ENCODE results near the gene FOXK1.

Gene FOXK1

DNA sequence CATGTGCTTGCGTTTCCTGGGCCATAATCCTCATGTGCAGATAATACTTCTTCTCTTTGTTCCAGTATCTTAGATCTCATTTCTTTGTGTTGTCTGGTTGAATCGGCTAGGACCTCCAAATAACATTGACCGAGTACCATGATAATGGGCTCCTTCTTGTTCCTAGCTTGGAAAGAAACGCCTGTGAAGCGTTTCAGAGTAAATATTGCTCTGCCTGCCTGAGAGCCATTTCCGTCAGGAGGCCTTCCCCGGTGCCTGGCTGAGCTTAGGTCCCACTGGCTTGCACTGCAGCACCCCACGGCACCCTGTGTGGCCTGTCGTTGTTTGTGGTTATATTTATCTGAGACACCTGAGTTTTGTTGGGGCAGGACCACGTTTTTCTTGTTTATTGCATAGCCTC lies 17.7 kb downstream of the FOXK1 start:
- no peak for DNase-seq

DNA sequence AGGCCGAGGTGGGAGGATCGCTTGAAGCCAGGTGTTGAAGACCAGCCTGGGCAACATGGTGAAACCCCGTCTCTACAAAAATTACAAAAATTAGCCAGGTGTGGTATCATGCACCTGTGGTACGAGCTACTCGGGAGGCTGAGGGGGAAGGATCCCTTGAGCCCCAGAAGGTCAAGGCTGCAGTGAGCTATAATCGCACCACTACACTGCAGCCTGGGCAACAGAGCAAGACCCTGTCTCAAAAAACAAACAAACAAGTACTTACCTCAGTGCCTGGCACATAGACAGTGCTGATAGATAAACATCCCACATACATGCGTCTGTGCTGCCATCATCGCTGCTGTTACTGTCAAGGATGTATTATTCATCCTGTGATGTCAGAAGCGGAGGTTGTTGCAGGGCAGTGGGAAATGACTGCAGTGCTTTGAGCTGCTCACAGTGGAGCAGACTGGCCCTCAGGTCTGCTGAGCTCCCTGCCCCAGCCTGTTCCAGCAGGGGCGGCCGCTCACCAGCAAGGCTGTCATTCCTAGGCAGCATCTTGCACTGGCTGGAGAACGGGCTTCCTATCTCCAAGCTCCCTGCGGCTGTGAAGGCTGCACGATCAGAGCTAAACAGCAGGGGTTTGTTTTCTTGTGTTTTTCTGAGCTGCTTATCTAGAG lies 18.6 kb downstream of the FOXK1 start:
- DNase-seq: no peak

DNA sequence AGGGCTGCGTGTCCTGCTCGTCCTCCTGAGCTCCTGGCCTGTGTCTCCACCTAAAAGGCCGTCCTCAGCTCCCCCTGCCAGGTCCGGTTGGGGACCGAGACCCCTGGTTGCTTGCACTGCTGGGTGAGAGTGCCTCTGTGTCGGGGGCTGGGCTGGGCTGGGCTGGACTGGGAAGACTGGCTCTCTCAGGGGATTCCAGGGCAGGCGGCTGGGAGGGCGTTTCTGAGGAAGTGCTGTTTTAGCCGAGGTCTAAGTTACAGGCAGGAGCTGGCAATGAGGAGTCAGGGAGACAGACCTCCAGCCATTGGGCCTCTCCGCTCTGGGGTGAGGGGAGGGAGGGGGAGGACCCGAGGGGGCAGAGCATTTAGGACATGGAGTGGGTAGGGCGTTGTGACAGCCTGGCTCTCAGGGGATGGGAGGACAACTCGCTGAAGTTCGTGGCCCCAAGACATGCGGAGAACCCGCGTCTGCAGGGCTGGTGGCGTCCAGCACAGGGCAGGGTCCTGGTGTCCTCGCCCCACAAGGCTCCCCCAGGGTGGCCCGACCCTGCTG lies 20.9 kb downstream of the FOXK1 start:
- DNase-seq: no peak

DNA sequence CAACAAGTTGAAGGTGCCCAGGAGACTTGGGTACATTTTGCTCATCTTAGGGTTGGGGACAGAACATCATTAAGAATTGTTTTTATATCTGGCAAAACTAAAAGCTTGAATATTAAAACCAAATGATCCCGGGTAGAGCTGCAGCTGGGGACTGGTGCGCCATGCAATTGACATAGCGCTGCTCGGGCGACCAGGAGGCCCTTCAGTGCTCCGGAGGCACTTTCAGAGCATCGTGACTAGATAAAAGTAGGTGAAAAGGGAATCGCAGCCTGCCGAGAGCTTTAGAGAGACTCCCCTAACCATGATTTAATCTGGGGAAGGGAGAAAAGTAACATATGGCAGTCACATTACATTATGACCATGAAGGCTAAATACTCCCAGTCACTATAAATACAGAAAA lies 21.4 kb downstream of the FOXK1 start:
- no peak for DNase-seq

DNA sequence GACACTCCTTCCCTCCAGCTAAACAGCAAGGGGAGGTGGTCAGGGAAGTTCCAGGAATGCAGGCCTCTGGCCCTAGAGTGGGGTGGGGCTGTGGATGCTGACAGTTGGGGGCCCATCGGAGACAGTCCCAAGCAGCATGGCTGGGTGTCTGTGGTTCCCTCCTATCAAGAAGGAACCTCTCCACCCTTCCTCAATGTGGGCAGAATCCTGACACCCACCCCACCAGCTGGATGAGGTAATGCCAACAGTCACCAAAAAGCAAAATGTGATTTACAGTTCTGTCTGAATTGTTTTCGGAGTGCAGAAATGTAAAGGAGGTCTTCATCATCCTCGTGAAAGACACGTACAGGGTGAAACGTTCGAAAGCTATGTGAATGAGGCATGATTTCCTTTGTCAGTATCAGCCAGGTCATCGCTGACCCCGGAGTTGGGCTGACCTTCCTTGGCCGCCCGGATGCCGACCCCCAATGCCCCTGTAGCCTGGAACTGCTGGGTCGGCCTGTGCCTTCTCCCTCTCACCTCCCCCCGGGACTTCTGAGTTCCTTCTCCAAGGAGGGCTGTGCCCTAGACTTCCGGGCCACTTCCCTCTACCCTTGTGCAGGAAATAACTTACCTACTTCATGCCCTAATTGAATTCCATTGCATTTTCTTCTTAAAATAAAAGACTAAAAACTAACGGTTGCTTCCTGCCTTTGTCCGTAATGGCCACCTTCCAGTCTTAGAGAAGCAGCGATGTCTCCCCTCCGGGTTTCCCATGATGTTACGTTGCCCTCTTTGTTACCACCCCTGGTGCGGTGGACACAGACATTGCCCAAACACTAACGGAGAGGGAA lies 24.5 kb downstream of the FOXK1 start:
- DNase-seq: peak; percentile 5

DNA sequence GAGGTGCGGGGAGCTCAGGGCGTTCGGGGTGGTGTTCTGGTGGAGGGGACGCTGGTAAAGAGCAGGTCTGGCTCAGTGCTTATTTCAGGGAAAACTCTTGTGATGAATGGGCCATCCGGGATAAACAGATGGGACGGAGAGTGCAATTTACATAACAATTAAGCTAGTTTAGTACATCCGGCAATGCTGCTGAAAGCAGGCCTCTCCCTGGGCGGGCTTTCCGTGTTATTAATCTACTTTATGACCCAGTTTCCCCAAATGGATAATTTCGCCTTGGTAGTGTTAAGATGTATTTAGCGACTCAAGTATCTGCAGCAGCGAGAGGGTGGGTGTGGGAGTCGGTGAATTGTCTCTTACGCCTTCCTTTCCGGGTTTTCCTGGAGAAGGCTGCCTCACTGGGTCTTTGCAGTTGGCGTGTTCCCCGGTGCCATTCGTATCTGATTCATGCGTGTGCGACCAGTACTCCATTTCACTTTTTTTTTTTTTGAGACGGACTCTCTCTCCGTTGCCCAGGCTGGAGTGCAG lies 25.2 kb downstream of the FOXK1 start:
- DNase-seq: no peak

DNA sequence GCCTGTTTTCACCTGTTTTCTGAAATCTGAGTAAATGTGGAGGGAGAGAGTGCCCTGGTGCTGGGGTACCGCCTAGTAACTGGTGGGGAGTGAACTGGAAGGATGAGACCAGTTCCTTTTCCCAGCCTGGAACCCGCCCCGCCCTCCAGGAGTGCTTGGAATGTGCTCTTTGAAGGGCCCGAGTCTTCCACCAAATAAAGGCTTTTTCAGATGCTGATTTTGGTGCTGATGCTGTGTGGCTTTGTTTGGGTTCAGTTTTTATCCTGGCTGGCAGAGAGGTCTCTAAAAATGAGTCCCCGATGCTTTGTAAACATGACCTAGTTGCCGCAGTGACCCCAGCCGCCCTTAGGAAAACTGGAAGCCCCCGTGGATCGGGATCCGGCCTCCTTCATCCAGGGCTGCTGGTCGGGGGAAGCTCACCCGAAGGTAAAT lies 25.9 kb downstream of the FOXK1 start:
- no peak for DNase-seq

DNA sequence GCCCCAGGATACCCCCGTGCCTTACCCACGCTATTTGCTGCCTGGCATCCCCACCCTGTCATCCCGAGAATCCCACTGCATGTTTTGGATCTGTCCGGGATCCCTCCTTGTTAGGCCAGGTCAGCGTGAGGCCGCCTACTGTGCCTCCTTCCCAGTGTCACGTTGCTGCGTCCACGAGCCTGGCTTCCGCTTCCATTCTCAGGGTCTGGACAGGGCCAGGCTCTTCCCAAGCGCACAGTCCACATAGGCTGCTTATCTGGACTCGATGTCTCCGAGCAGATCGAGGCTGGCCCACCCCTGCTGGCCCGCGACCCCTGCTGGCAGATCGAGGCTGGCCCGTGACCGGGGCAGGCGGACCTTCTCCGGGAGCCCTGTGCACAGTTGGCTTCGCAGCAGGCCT lies 27.1 kb downstream of the FOXK1 start:
- DNase-seq: no peak

DNA sequence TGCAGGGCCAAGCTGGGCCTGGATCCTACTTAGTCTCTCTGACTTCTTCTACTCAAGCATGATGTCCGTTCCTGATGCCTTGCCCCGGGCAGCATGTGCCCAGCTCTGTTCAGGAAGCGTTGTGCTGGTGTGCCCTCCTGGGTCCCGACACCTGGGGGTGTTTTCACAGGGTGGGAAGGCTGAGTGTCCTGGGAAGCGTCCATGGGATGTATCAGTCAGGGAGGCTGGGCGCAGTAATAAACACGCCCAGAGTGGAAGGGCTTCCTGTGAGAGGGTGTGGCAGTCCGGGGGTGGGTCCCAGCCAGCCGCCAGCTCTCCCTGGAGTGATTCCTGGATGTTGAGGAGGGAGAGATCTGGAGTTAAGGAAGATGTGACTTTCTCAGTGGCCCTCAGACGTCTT lies 29.0 kb downstream of the FOXK1 start:
- DNase-seq: no peak

DNA sequence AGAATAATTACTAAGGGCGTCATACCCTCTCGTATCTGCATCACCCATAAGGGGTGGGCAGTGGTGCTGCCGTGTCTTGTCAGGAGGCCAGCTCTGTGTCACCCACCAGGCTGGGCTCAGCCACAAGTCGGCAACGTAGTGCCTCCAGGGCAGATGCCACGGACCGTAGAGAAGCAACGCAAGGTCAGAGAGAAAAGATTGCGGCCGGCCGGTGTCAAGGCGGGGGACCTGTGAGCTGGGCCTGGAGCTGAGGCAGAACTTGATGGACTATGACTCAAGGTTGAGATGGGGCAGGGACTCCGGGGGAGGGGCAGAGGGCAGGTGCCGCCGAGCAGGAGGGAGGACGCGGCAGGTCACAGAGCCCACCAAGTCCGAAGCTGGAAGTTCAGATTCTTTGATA lies 29.5 kb downstream of the FOXK1 start:
- DNase-seq: no peak

DNA sequence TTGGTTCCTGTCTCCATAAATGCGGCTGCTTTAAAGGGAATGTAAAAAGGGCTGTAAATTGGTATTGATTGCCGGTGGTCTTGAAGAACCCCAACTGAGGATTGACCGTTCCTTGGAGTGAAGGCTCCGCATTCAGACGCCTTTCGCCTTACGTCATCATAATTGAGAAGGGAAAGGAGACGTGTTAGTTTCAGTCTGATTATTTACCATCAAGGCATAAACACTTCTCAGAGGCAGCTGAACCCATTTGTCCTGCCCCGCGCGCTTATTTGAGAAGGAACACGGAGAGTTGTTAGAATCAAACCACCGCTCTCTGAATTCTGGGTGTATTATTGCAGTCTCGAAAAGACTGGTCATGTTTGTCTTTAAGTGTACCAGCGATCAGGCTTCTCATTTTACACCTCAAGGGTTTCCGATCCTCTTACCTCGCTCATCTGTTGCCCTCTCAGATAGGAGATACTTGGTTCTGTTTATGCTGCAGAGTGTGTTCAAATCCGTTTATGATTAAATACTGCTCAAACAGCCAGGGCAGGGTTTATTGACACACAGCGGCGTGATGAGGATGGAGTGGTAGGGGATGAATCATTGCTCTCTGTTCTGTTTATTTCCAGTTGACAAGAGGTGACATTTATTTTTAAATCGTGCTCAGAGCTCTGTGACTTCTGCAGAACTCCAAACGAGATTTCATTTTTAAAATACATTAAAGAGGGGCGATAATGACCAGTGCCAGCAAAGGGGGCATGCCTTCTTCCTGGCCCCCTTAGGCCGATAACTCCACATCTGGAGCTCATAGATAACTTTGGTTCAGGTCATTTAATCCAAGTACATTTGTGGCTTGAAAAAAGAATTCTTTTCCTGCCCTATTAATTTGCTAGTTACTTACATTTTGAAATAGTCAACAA lies 30.4 kb downstream of the FOXK1 start:
- peak; percentile 25 for DNase-seq

DNA sequence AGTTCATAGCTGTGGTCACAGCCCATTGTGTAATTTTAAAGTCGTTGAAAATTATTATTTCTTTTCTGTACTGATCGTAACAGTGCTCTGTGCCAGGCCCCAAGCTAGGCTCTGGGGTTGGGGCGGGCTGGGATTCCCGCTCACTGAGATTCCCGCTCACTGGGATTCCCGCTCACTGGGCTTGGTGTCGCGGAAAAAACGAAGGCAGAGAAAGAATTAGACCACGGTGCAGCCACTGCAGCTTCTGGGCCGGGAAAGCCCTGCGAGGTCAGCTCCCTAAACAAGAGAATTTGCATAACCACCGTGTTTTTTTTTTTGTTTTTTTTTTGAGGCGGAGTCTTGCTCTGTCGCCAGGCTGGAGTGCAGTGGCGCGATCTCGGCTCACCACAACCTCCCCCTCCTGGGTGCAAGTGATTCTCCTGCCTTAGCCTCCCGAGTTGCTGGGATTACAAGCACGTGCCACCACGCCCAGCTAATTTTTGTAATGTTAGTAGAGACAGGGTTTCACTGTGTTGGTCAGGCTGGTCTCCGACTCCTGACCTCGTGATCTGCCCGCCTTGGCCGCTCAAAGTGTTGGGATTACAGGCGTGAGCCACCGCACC lies 31.2 kb downstream of the FOXK1 start:
- DNase-seq: peak; percentile 64

DNA sequence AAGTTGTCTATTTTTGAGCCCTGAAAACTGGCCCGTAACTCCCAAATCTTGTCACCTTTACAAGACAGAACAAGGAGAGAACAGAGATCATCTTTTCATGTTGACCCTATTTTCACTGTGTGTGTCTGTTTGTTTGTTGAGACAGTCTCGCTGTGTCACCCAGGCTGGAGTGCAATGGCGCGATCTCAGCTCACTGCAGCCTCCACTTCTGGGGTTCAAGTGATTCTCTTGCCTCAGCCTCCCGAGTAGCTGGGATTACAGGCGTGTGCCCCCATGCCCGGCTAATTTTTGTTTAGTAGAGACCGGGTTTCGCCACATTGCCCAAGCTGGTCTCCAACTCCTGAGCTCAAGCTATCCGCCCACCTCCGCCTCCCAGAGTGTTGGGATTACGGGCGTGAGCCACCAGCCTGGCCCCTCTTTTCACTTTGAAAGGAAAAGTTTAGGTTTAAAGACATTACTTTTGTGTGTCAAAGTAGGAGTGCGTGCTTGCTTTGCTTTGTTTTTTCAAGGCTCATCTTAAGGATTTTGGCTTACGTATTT lies 32.1 kb downstream of the FOXK1 start:
- no peak for DNase-seq

DNA sequence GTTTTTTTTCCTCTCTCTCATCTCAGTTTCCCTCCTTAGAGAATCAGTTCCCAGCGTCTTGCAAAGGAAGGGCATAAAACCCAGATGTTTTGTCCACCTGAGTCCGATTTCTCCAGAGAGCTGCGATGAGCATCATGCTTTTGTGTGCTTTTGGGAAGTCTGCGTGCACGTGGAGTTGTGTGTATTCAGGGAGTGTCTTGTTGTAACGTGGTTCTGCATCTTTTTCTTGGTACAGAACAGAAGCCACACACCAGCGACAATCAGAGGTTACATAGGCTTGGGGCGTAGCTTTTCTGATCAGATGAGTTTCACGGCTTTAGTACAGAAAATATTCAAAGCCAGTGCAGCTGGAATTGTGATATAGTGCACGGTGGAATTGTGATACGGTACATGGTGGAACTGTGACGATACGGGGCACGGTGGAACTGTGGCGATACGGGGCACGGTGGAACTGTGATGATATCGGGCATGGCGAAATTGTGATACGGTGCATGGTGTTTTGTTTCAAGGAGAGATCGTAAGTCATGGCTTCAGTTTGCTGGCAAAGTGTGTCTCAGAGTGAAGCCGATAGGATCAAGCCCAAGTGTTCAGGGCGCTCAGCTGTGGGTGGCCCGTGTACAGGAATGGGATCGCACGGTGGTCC lies 32.8 kb downstream of the FOXK1 start:
- DNase-seq: no peak

DNA sequence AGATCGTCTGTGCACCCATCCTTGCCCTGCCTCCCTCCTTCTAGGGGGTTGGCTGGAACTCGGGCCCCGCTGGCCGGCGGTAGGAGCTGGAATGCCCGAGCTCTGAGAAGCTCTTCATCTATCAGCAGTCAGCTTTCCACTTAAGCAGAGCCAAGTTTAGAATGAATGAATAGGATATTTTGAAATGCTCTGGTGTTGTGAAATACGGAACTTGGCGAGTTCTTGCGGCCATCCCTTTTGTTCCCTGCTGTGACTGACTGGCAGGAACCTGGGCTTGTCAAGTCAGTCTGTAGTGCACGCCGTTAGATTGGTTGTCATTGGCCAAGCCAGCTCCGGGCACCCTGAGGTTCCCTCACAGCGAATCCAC lies 33.3 kb downstream of the FOXK1 start:
- no peak for DNase-seq

DNA sequence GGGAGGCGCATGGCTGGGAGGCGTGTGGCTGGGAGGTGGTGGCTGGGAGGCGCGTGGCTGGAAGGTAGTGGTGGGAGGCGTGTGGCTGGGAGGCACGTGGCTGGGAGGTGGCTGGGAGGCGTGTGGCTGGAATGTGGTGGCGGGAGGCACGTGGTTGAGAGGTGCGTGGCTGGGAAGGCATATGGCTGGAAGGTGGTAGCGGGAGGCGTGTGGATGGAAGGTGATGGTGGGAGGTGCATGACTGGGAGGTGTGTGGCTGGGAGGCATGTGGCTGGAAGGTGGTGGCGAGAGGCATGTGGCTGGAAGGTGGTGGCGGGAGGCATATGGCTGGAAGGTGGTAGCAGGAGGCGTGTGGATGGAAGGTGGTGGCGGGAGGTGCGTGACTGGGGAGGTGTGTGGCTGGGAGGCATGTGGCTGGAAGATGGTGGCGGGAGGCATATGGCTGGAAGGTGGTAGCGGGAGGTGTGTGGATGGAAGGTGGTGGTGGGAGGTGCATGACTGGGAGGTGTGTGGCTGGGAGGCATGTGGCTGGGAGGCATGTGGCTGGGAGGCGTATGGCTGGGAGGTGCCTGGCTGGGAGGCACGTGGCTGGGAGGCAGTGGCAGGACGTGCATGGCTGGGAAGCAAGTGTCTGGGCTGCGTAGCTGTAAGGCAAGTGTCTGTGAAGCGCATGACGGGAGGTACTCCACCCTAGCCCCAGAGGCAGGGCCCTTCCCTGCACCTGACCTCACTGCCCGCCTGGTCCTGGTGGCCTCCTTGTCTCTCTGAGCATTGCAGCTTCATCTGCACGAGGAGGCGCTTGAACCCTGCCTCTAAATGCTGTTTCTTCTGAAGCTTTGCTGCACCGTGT lies 35.1 kb downstream of the FOXK1 start:
- DNase-seq: no peak

DNA sequence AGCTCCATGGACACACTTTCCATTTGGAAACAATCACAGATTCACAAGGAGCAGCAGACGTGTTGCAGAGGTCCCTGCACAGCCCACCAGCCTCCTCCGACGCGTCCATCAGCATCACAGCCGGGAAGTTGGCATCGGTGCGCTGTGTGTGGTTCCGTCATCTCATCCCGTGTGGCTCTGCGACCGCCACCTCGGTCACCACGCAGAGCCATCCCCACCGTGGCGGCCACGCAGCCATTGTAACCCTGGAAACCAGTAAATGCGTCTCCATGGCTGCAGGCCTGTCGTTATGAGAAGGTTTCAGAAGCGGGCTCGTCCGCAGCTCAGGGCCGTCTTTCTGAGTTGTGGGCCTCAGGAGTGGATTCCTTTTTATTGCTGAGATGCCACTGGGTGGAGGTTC lies 36.0 kb downstream of the FOXK1 start:
- no peak for DNase-seq

DNA sequence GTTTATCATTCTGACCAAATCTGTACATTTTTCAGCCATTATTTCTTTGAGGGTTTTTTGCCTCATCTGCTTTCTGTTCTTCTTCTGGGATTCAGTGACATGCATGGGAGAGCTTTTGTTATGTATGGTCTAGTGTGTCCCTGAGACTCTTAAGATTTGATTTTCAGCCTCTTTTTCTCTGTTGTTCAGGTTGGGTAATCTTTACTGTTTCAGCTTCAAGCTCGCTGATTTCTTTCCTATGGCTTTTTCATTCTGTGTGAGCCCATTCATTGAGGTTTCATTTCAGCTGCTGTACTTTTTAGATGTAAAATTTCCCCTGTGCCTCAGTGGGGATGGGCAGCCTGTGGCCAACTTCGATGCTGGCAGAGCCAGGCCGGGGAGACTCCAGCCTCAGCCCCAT lies 38.1 kb downstream of the FOXK1 start:
- DNase-seq: no peak

DNA sequence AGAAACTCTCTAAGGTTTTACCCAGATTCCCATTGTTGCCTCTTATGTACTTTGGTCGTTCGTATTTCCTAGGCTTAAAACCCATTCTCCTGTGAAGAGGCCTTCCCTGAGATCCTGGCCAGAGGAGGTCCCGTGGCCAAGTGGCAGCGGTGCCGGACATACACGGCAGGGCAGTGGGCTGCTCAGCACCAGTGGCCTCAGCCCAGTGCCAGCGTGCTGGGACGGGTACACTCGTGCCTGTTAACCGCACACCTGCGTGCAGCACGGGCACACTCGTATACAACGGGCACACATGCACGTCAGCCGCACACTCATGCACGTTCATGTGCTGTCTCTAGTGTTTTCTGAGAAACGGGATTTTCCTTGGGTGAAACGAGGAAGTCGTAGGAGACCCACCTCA lies 40.2 kb downstream of the FOXK1 start:
- DNase-seq: no peak

DNA sequence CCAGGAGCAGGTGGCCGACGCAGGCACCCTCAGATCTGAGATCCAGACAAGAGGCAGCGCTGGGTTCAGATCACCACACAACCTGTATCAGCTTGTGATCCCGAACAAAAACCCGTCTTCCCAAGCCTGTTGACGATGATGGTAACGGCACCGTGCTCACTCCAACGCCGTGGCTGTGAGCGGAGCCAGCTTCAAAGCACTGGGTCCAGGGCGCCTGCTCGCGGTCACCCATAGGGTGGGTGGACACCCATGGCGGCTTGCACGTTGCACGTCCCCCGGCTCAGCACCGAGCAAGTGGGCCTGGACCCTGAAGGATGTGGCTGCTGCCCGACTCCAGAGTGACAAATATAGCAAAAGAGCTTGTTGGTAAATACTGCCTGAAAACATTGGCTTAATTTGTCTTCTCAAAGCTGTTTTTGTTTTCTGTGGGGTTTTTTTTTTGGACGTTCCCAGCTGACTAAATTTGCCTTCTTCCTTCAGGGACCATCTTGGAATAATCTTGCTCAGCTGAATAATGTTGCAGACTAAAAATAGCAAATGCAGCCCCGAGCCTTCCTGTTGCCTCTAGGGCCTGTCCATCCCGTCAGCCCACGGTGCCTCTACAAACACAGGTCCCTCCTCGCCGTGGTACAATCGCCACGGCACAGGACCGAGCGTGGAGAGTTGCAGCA lies 41.0 kb downstream of the FOXK1 start:
- DNase-seq: no peak
